HCT116 (cell line): ENCODE data around the gene FHL3. TPM values are rescaled to one million over a fixed set of nuclear protein-coding genes. Genes with fewer than 3 reads are reported as not detected.

ENCODE experiments used
- ATAC-seq: fragments of 200-7000 bp; cut with Tn5 transposase; 2 replicates; pipeline ENCODE4 v1.9.1; 2020; ENCODE audit warnings: mild to moderate bottlenecking, moderate library complexity
- BruUV-seq: library from RNA; stranded (reverse); fragments of 400-500 nt; replicated peaks from 2 replicates; lab custom pipeline; 2021; lab: Mats Ljungman, UMichigan
- CTCF ChIA-PET: fragments of 300-600 bp; sonication (Branson Sonifier 250); formaldehyde crosslinking; loops from one replicate; lab custom pipeline; 2021; ENCODE audit warnings: antibody characterized with exemption; lab: Charles Lee
- POLR2A ChIA-PET: fragments of 300-600, 350-600 bp; sonication (Branson Sonifier 250); formaldehyde crosslinking; loops from one replicate; lab custom pipeline; 2021; ENCODE audit warnings: antibody characterized with exemption; lab: Charles Lee
- RAD21 ChIA-PET, 2 experiments: fragments of 300-600 bp; sonication (Branson Sonifier 250); formaldehyde crosslinking; loops; one replicate each; lab custom pipeline; 2023; ENCODE audit warnings: low total read pairs in 2 of 2; ENCODE audit not compliant: uncharacterized antibody in 2 of 2, unreplicated experiment in 2 of 2, low non-redundant PET in 1 of 2; lab: Charles Lee
- DNase-seq: peaks from one replicate; pipeline ENCODE4 v3.0.0-alpha.2; 2010; ENCODE audit warnings: low read depth, low spot score
- H2AFZ ChIP-seq: fragments of 200-600 bp; shearing (Covaris generic), sonication (generic); 2 replicates; pipeline ENCODE4 v1.6.1; 2017; ENCODE audit warnings: low read depth, mixed run types, mixed read lengths, antibody characterized with exemption, low read length; ENCODE audit not compliant: poor library complexity, severe bottlenecking
- H3K27ac ChIP-seq: 2 replicates; pipeline ENCODE4 v1.5.1; 2012; ENCODE audit warnings: low read depth, low read length
- H3K27me3 ChIP-seq: fragments of 200-600 bp; sonication (generic); 2 replicates; pipeline ENCODE4 v1.6.1; 2016; ENCODE audit warnings: mixed run types, low read length, mixed read lengths; ENCODE audit not compliant: insufficient read depth
- H3K36me3 ChIP-seq, 2 experiments: fragments of 200-500 bp in 1 of 2; fragments of 200-600 bp in 1 of 2; sonication (Bioruptor generic) in 1 of 2; sonication (generic) in 1 of 2; 2 replicates each; pipeline versions ENCODE4 v1.5.1 to v1.6.1; 2014 to 2016; ENCODE audit warnings: low read length in 2 of 2, inconsistent platforms in 1 of 2, mixed read lengths in 1 of 2, mixed run types in 1 of 2; ENCODE audit not compliant: insufficient read depth in 2 of 2, control insufficient read depth in 1 of 2
- H3K4me1 ChIP-seq, 2 experiments: fragments of 200-600 bp in 1 of 2; sonication (generic) in 1 of 2; 2 replicates each; pipeline versions ENCODE4 v1.5.1 to v1.6.1; 2012 to 2017; ENCODE audit warnings: low read length in 2 of 2, inconsistent platforms in 1 of 2, mild to moderate bottlenecking in 1 of 2, mixed read lengths in 1 of 2, mixed run types in 1 of 2, moderate library complexity in 1 of 2; ENCODE audit not compliant: insufficient read depth in 2 of 2, control insufficient read depth in 1 of 2
- H3K4me2 ChIP-seq: fragments of 200-600 bp; sonication (generic); 2 replicates; pipeline ENCODE4 v1.6.1; 2017; ENCODE audit warnings: mixed run types, low read length, mixed read lengths
- H3K4me3 ChIP-seq, 2 experiments: fragments of 200-600 bp in 1 of 2; sonication (generic) in 1 of 2; replicated peaks in 1 of 2; 2 replicates each; pipeline ENCODE4 v1.5.1; 2011 to 2016; ENCODE audit warnings: low read length in 2 of 2, control low read depth in 1 of 2, low read depth in 1 of 2, mild to moderate bottlenecking in 1 of 2, mixed read lengths in 1 of 2, mixed run types in 1 of 2
- H3K79me2 ChIP-seq: fragments of 200-600 bp; sonication (generic); 2 replicates; pipeline ENCODE4 v1.6.1; 2017; ENCODE audit warnings: mild to moderate bottlenecking, mixed run types, low read length, moderate library complexity, mixed read lengths; ENCODE audit not compliant: insufficient read depth
- H3K9ac ChIP-seq: fragments of 200-600 bp; sonication (generic); 2 replicates; pipeline ENCODE4 v1.6.1; 2016; ENCODE audit warnings: low read length, mixed read lengths
- H3K9me2 ChIP-seq: fragments of 200-600 bp; sonication (generic), shearing (Covaris generic); 2 replicates; pipeline ENCODE4 v1.6.1; 2017; ENCODE audit warnings: mixed run types, mild to moderate bottlenecking, moderate library complexity; ENCODE audit not compliant: insufficient read depth
- H3K9me3 ChIP-seq, 2 experiments: fragments of 200-500 bp in 1 of 2; fragments of 200-600 bp in 1 of 2; sonication (Bioruptor generic) in 1 of 2; sonication (generic) in 1 of 2; 2 replicates each; pipeline ENCODE4 v1.6.1; 2014 to 2017; ENCODE audit warnings: low read length in 2 of 2, mixed read lengths in 2 of 2, inconsistent platforms in 1 of 2, low read depth in 1 of 2, mild to moderate bottlenecking in 1 of 2, mixed run types in 1 of 2, moderate library complexity in 1 of 2; ENCODE audit not compliant: control insufficient read depth in 1 of 2, insufficient read depth in 1 of 2
- H4K20me1 ChIP-seq: fragments of 200-600 bp; sonication (generic), shearing (Covaris generic); 2 replicates; pipeline ENCODE4 v1.6.1; 2017; ENCODE audit warnings: mixed run types, mild to moderate bottlenecking, moderate library complexity; ENCODE audit not compliant: insufficient read depth
- CBX3 ChIP-seq: IDR thresholded peaks from 2 replicates; pipeline ENCODE4 v1.6.1; 2012; ENCODE audit warnings: low read depth
- CEBPB ChIP-seq: IDR thresholded peaks from 2 replicates; pipeline ENCODE4 v1.6.1; 2012; ENCODE audit warnings: low read depth
- CTCF ChIP-seq, 3 experiments: fragments of 200-600 bp in 1 of 3; sonication (generic) in 1 of 3; IDR thresholded peaks in 2 of 3; conservative IDR thresholded peaks in 1 of 3; 2 replicates each; pipeline ENCODE4 v1.5.1; 2012 to 2017; ENCODE audit warnings: low read depth in 2 of 3, low read length in 2 of 3, antibody characterized with exemption in 1 of 3, borderline replicate concordance in 1 of 3, control low read depth in 1 of 3, mild to moderate bottlenecking in 1 of 3, mixed read lengths in 1 of 3, mixed run types in 1 of 3, moderate library complexity in 1 of 3; ENCODE audit not compliant: insufficient read depth in 1 of 3
- EGR1 ChIP-seq: IDR thresholded peaks from 2 replicates; pipeline ENCODE4 v1.6.1; 2012; ENCODE audit warnings: low read depth
- ELF1 ChIP-seq: IDR thresholded peaks from 2 replicates; pipeline ENCODE4 v1.6.1; 2012; ENCODE audit warnings: low read depth, borderline replicate concordance
- EZH2 ChIP-seq: fragments of 200-600 bp; sonication (generic); IDR thresholded peaks from 2 replicates; pipeline ENCODE4 v1.6.1; 2017; ENCODE audit warnings: antibody characterized with exemption, mixed run types
- EZH2phosphoT487 ChIP-seq: fragments of 200-600 bp; IDR thresholded peaks from 2 replicates; pipeline ENCODE4 v1.6.1; 2018; ENCODE audit warnings: antibody characterized with exemption, borderline replicate concordance
- FOSL1 ChIP-seq: IDR thresholded peaks from 2 replicates; pipeline ENCODE4 v1.6.1; 2012; ENCODE audit warnings: low read depth
- POLR2AphosphoS5 ChIP-seq: IDR thresholded peaks from 2 replicates; pipeline ENCODE4 v1.6.1; 2011; ENCODE audit warnings: mild to moderate bottlenecking, low read depth, low read length, moderate library complexity
- RAD21 ChIP-seq: IDR thresholded peaks from 2 replicates; pipeline ENCODE4 v1.6.1; 2012; ENCODE audit warnings: low read depth, mild to moderate bottlenecking
- SIN3A ChIP-seq: IDR thresholded peaks from 2 replicates; pipeline ENCODE4 v1.6.1; 2012; ENCODE audit warnings: low read depth
- SRF ChIP-seq: IDR thresholded peaks from 2 replicates; pipeline ENCODE4 v1.6.1; 2012; ENCODE audit warnings: low read depth
- TCF7L2 ChIP-seq: IDR thresholded peaks from 2 replicates; pipeline ENCODE4 v1.7.0; 2011; ENCODE audit warnings: borderline replicate concordance, inconsistent platforms; ENCODE audit not compliant: insufficient read depth, insufficient read length; ENCODE audit errors: extremely low read depth
- YY1 ChIP-seq: IDR thresholded peaks from 2 replicates; pipeline ENCODE4 v1.6.1; 2011; ENCODE audit warnings: low read length, low read depth, moderate library complexity, mild to moderate bottlenecking; ENCODE audit not compliant: insufficient replicate concordance; ENCODE audit errors: extremely low read depth
- ZFX ChIP-seq: fragments of 450-650 bp; IDR thresholded peaks from 2 replicates; pipeline ENCODE4 v1.6.1; 2017
- ZNF274 ChIP-seq: fragments of 200-500 bp; sonication (Bioruptor generic); IDR thresholded peaks from 2 replicates; pipeline ENCODE4 v1.6.1; 2014; ENCODE audit warnings: mild to moderate bottlenecking, low read depth, low read length, inconsistent platforms
- intact Hi-C: fragments of 100-400 bp; cut with micrococcal nuclease; formaldehyde crosslinking; loops from 2 replicates; pipeline ENCODE4 v1.10.0; 2022
- total RNA-seq: library from RNA; stranded (reverse); gene quantifications from one replicate; pipeline ENCODE4 v1.2.1, GENCODE V29; 2021; ENCODE audit not compliant: unreplicated experiment

Gene FHL3
- total RNA-seq, 1 experiment from 2014 or later: 22.5 TPM

DNA sequence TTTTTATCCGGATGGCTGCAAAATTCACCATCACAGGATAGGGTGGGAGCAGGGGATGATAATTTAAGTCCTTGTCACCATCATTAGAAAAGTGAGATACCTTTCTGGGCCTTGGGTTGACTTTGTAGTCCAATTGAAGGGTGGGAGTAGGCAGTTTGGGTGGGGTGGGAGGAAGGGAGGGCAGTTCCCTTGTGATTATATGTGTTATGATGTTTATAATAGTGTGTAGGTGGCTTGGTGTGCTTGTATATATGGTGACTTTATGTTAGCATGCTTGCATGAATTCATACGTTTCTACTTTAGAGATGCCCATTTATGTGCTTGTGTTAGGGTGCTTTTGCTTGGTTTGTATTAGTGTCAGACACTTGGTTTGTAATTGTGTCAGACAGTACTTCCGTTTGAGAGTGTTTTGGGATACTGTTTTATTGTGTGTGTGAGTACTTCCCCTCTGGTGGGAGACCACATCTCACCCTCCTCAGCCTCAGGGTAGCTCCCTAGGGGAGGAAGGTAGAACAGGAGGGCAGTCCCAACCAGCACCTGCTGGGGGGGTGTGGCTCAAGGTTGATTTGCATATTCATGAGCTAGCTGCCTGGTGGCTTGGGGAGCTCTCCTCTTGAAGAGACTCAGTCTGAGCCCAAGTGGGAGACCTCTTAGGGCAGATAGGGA lies 47.6 kb upstream of the FHL3 start:
- ChIA-PET RAD21 (no interaction called here), CTCF (interaction anchor here (1.2 kb wide), 1 partner anchor 19 kb away, joined by 5 read pairs; no protein-coding TSS in a partner anchor), POLR2A (interaction anchor here (0.5 kb wide), 1 partner anchor 459 kb away, joined by 4 read pairs; no protein-coding TSS in a partner anchor)
- no peak overlapping the region for H3K27ac ChIP-seq
- H4K20me1 ChIP-seq: no peaks in the 10 kb centered on the region
- peaks cover 2 to 7% of the 10 kb centered on the region in 2 experiments; a peak in 2 of 4 replicates for H3K4me1 ChIP-seq
- no peak overlapping the region for H3K4me3 ChIP-seq
- no peaks in the 10 kb centered on the region for H3K79me2 ChIP-seq
- no peaks in the 10 kb centered on the region for H3K36me3 ChIP-seq
- intact Hi-C loops: no loop called here
- no peaks in the 10 kb centered on the region for H3K27me3 ChIP-seq
- ATAC-seq: peak; percentile 74
- DNase-seq: no peak
- H3K4me2 ChIP-seq: no peak overlapping the region
- no TSS peak for BruUV-seq
- TF ChIP-seq POLR2AphosphoS5 (no peak), CBX3 (no peak), ZNF274 (no peak), CTCF (IDR thresholded peaks at IDR 0.05 in 2 of 3, conservative IDR thresholded peaks at IDR 0.05 in 1 of 3; ENCODE audit: borderline replicate concordance in 1 of 3, insufficient read depth in 1 of 3, low read depth in 2 of 3, low read length in 2 of 3) (no peak), ELF1 (no peak), YY1 (no peak), EZH2 (no peak), CEBPB (no peak), TCF7L2 (no peak), FOSL1 (no peak), EZH2phosphoT487 (no peak), ZFX (no peak), EGR1 (no peak), RAD21 (no peak), SRF (no peak), SIN3A (no peak)
- no peaks in the 10 kb centered on the region for H3K9me3 ChIP-seq
- H3K9ac ChIP-seq: no peak overlapping the region
- H2AFZ ChIP-seq: no peak overlapping the region
- H3K9me2 ChIP-seq: no peaks in the 10 kb centered on the region
